GM19468 (cell line): ENCODE measurements around the gene ESR1.

Source experiments
- ATAC-seq: cut with Tn5 transposase; IDR thresholded peaks from one replicate; pipeline ENCODE4 v1.9.1; 2021; ENCODE audit warnings: mild to moderate bottlenecking, moderate library complexity, moderate number of reproducible peaks; ENCODE audit not compliant: unreplicated experiment; ENCODE audit errors: extremely low read depth

Gene ESR1

GRCh38 chr6:152078804-152079203 lies 271.3 kb downstream of the ESR1 start:
- ATAC-seq: no peak

- no peak for ATAC-seq
Measured at GRCh38 chr6:152085451-152085921, 278.0 kb downstream of the ESR1 start.

GRCh38 chr6:152086223-152086873 lies 278.9 kb downstream of the ESR1 start:
- no peak for ATAC-seq

- ATAC-seq: no peak
Measured at GRCh38 chr6:152087096-152087495, 279.6 kb downstream of the ESR1 start.

- ATAC-seq: no peak
Measured at GRCh38 chr6:152087701-152088100, 280.2 kb downstream of the ESR1 start.

GRCh38 chr6:152089992-152090391 lies 282.5 kb downstream of the ESR1 start:
- ATAC-seq: no peak

- ATAC-seq: no peak
Measured at GRCh38 chr6:152091201-152091600, 283.7 kb downstream of the ESR1 start.

- ATAC-seq: no peak
Measured at GRCh38 chr6:152091851-152092341, 284.4 kb downstream of the ESR1 start.

- ATAC-seq: no peak
Measured at GRCh38 chr6:152093711-152094110, 286.2 kb downstream of the ESR1 start.

GRCh38 chr6:152094276-152094675 lies 286.8 kb downstream of the ESR1 start:
- ATAC-seq: no peak

GRCh38 chr6:152094992-152095592 lies 287.6 kb downstream of the ESR1 start:
- ATAC-seq: no peak

GRCh38 chr6:152096863-152097496 lies 289.5 kb downstream of the ESR1 start:
- ATAC-seq: no peak

GRCh38 chr6:152098683-152099082 lies 291.2 kb downstream of the ESR1 start:
- ATAC-seq: no peak

- no peak for ATAC-seq
Measured at GRCh38 chr6:152099446-152100182, 292.1 kb downstream of the ESR1 start.

- ATAC-seq: no peak
Measured at GRCh38 chr6:152100183-152100618, 292.7 kb downstream of the ESR1 start.

- ATAC-seq: no peak
Measured at GRCh38 chr6:152107973-152108372, 300.5 kb downstream of the ESR1 start.

GRCh38 chr6:152110886-152111820 lies 303.7 kb downstream of the ESR1 start:
- ATAC-seq: no peak

GRCh38 chr6:152112491-152113261 lies 305.2 kb downstream of the ESR1 start:
- no peak for ATAC-seq
